HCT116 (cell line): ENCODE data around the gene CCDC91. TPM values are rescaled to one million over a fixed set of nuclear protein-coding genes. Genes with fewer than 3 reads are reported as not detected.

Experiments used
- ATAC-seq: fragments of 200-7000 bp; cut with Tn5 transposase; 2 replicates; pipeline ENCODE4 v1.9.1; 2020; ENCODE audit warnings: mild to moderate bottlenecking, moderate library complexity
- BruUV-seq: library from RNA; stranded (reverse); fragments of 400-500 nt; replicated peaks from 2 replicates; lab custom pipeline; 2021; lab: Mats Ljungman, UMichigan
- CTCF ChIA-PET: fragments of 300-600 bp; sonication (Branson Sonifier 250); formaldehyde crosslinking; loops from one replicate; lab custom pipeline; 2021; ENCODE audit warnings: antibody characterized with exemption; lab: Charles Lee
- POLR2A ChIA-PET: fragments of 300-600, 350-600 bp; sonication (Branson Sonifier 250); formaldehyde crosslinking; loops from one replicate; lab custom pipeline; 2021; ENCODE audit warnings: antibody characterized with exemption; lab: Charles Lee
- RAD21 ChIA-PET, 2 experiments: fragments of 300-600 bp; sonication (Branson Sonifier 250); formaldehyde crosslinking; loops; one replicate each; lab custom pipeline; 2023; ENCODE audit warnings: low total read pairs in 2 of 2; ENCODE audit not compliant: uncharacterized antibody in 2 of 2, unreplicated experiment in 2 of 2, low non-redundant PET in 1 of 2; lab: Charles Lee
- DNase-seq: peaks from one replicate; pipeline ENCODE4 v3.0.0-alpha.2; 2010; ENCODE audit warnings: low read depth, low spot score
- H2AFZ ChIP-seq: fragments of 200-600 bp; shearing (Covaris generic), sonication (generic); 2 replicates; pipeline ENCODE4 v1.6.1; 2017; ENCODE audit warnings: low read depth, mixed run types, mixed read lengths, antibody characterized with exemption, low read length; ENCODE audit not compliant: poor library complexity, severe bottlenecking
- H3K27ac ChIP-seq: 2 replicates; pipeline ENCODE4 v1.5.1; 2012; ENCODE audit warnings: low read depth, low read length
- H3K27me3 ChIP-seq: fragments of 200-600 bp; sonication (generic); 2 replicates; pipeline ENCODE4 v1.6.1; 2016; ENCODE audit warnings: mixed run types, low read length, mixed read lengths; ENCODE audit not compliant: insufficient read depth
- H3K36me3 ChIP-seq, 2 experiments: fragments of 200-500 bp in 1 of 2; fragments of 200-600 bp in 1 of 2; sonication (Bioruptor generic) in 1 of 2; sonication (generic) in 1 of 2; 2 replicates each; pipeline versions ENCODE4 v1.5.1 to v1.6.1; 2014 to 2016; ENCODE audit warnings: low read length in 2 of 2, inconsistent platforms in 1 of 2, mixed read lengths in 1 of 2, mixed run types in 1 of 2; ENCODE audit not compliant: insufficient read depth in 2 of 2, control insufficient read depth in 1 of 2
- H3K4me1 ChIP-seq, 2 experiments: fragments of 200-600 bp in 1 of 2; sonication (generic) in 1 of 2; 2 replicates each; pipeline versions ENCODE4 v1.5.1 to v1.6.1; 2012 to 2017; ENCODE audit warnings: low read length in 2 of 2, inconsistent platforms in 1 of 2, mild to moderate bottlenecking in 1 of 2, mixed read lengths in 1 of 2, mixed run types in 1 of 2, moderate library complexity in 1 of 2; ENCODE audit not compliant: insufficient read depth in 2 of 2, control insufficient read depth in 1 of 2
- H3K4me2 ChIP-seq: fragments of 200-600 bp; sonication (generic); 2 replicates; pipeline ENCODE4 v1.6.1; 2017; ENCODE audit warnings: mixed run types, low read length, mixed read lengths
- H3K4me3 ChIP-seq, 2 experiments: fragments of 200-600 bp in 1 of 2; sonication (generic) in 1 of 2; replicated peaks in 1 of 2; 2 replicates each; pipeline ENCODE4 v1.5.1; 2011 to 2016; ENCODE audit warnings: low read length in 2 of 2, control low read depth in 1 of 2, low read depth in 1 of 2, mild to moderate bottlenecking in 1 of 2, mixed read lengths in 1 of 2, mixed run types in 1 of 2
- H3K79me2 ChIP-seq: fragments of 200-600 bp; sonication (generic); 2 replicates; pipeline ENCODE4 v1.6.1; 2017; ENCODE audit warnings: mild to moderate bottlenecking, mixed run types, low read length, moderate library complexity, mixed read lengths; ENCODE audit not compliant: insufficient read depth
- H3K9ac ChIP-seq: fragments of 200-600 bp; sonication (generic); 2 replicates; pipeline ENCODE4 v1.6.1; 2016; ENCODE audit warnings: low read length, mixed read lengths
- H3K9me2 ChIP-seq: fragments of 200-600 bp; sonication (generic), shearing (Covaris generic); 2 replicates; pipeline ENCODE4 v1.6.1; 2017; ENCODE audit warnings: mixed run types, mild to moderate bottlenecking, moderate library complexity; ENCODE audit not compliant: insufficient read depth
- H3K9me3 ChIP-seq, 2 experiments: fragments of 200-500 bp in 1 of 2; fragments of 200-600 bp in 1 of 2; sonication (Bioruptor generic) in 1 of 2; sonication (generic) in 1 of 2; 2 replicates each; pipeline ENCODE4 v1.6.1; 2014 to 2017; ENCODE audit warnings: low read length in 2 of 2, mixed read lengths in 2 of 2, inconsistent platforms in 1 of 2, low read depth in 1 of 2, mild to moderate bottlenecking in 1 of 2, mixed run types in 1 of 2, moderate library complexity in 1 of 2; ENCODE audit not compliant: control insufficient read depth in 1 of 2, insufficient read depth in 1 of 2
- H4K20me1 ChIP-seq: fragments of 200-600 bp; sonication (generic), shearing (Covaris generic); 2 replicates; pipeline ENCODE4 v1.6.1; 2017; ENCODE audit warnings: mixed run types, mild to moderate bottlenecking, moderate library complexity; ENCODE audit not compliant: insufficient read depth
- CBX3 ChIP-seq: IDR thresholded peaks from 2 replicates; pipeline ENCODE4 v1.6.1; 2012; ENCODE audit warnings: low read depth
- CEBPB ChIP-seq: IDR thresholded peaks from 2 replicates; pipeline ENCODE4 v1.6.1; 2012; ENCODE audit warnings: low read depth
- EGR1 ChIP-seq: IDR thresholded peaks from 2 replicates; pipeline ENCODE4 v1.6.1; 2012; ENCODE audit warnings: low read depth
- ELF1 ChIP-seq: IDR thresholded peaks from 2 replicates; pipeline ENCODE4 v1.6.1; 2012; ENCODE audit warnings: low read depth, borderline replicate concordance
- EZH2 ChIP-seq: fragments of 200-600 bp; sonication (generic); IDR thresholded peaks from 2 replicates; pipeline ENCODE4 v1.6.1; 2017; ENCODE audit warnings: antibody characterized with exemption, mixed run types
- EZH2phosphoT487 ChIP-seq: fragments of 200-600 bp; IDR thresholded peaks from 2 replicates; pipeline ENCODE4 v1.6.1; 2018; ENCODE audit warnings: antibody characterized with exemption, borderline replicate concordance
- FOSL1 ChIP-seq: IDR thresholded peaks from 2 replicates; pipeline ENCODE4 v1.6.1; 2012; ENCODE audit warnings: low read depth
- MAX ChIP-seq: IDR thresholded peaks from 2 replicates; pipeline ENCODE4 v1.6.1; 2012
- POLR2A ChIP-seq: IDR thresholded peaks from 2 replicates; pipeline ENCODE4 v1.7.0; 2011; ENCODE audit warnings: borderline replicate concordance; ENCODE audit not compliant: insufficient read depth, insufficient read length; ENCODE audit errors: extremely low read depth
- POLR2AphosphoS5 ChIP-seq: IDR thresholded peaks from 2 replicates; pipeline ENCODE4 v1.6.1; 2011; ENCODE audit warnings: mild to moderate bottlenecking, low read depth, low read length, moderate library complexity
- RAD21 ChIP-seq: IDR thresholded peaks from 2 replicates; pipeline ENCODE4 v1.6.1; 2012; ENCODE audit warnings: low read depth, mild to moderate bottlenecking
- SIN3A ChIP-seq: IDR thresholded peaks from 2 replicates; pipeline ENCODE4 v1.6.1; 2012; ENCODE audit warnings: low read depth
- SP1 ChIP-seq: IDR thresholded peaks from 2 replicates; pipeline ENCODE4 v1.6.1; 2012; ENCODE audit warnings: low read depth
- SRF ChIP-seq: IDR thresholded peaks from 2 replicates; pipeline ENCODE4 v1.6.1; 2012; ENCODE audit warnings: low read depth
- TCF7L2 ChIP-seq: IDR thresholded peaks from 2 replicates; pipeline ENCODE4 v1.7.0; 2011; ENCODE audit warnings: borderline replicate concordance, inconsistent platforms; ENCODE audit not compliant: insufficient read depth, insufficient read length; ENCODE audit errors: extremely low read depth
- YY1 ChIP-seq: IDR thresholded peaks from 2 replicates; pipeline ENCODE4 v1.6.1; 2011; ENCODE audit warnings: low read length, low read depth, moderate library complexity, mild to moderate bottlenecking; ENCODE audit not compliant: insufficient replicate concordance; ENCODE audit errors: extremely low read depth
- ZFX ChIP-seq: fragments of 450-650 bp; IDR thresholded peaks from 2 replicates; pipeline ENCODE4 v1.6.1; 2017
- intact Hi-C: fragments of 100-400 bp; cut with micrococcal nuclease; formaldehyde crosslinking; loops from 2 replicates; pipeline ENCODE4 v1.10.0; 2022
- total RNA-seq: library from RNA; stranded (reverse); gene quantifications from one replicate; pipeline ENCODE4 v1.2.1, GENCODE V29; 2021; ENCODE audit not compliant: unreplicated experiment
- TF ChIP-seq, protein P1 (sequence below): IDR thresholded peaks from 2 replicates; pipeline ENCODE4 v1.6.1; 2012
- TF ChIP-seq, protein P2 (sequence below): IDR thresholded peaks from 2 replicates; pipeline ENCODE4 v1.6.1; 2011; ENCODE audit warnings: mild to moderate bottlenecking, low read length, moderate library complexity; ENCODE audit not compliant: insufficient replicate concordance; ENCODE audit errors: extremely low read depth
- TF ChIP-seq, protein P3 (sequence below), 3 experiments: fragments of 200-600 bp in 1 of 3; sonication (generic) in 1 of 3; IDR thresholded peaks in 2 of 3; conservative IDR thresholded peaks in 1 of 3; 2 replicates each; pipeline ENCODE4 v1.5.1; 2012 to 2017; ENCODE audit warnings: low read depth in 2 of 3, low read length in 2 of 3, antibody characterized with exemption in 1 of 3, borderline replicate concordance in 1 of 3, control low read depth in 1 of 3, mild to moderate bottlenecking in 1 of 3, mixed read lengths in 1 of 3, mixed run types in 1 of 3, moderate library complexity in 1 of 3; ENCODE audit not compliant: insufficient read depth in 1 of 3

Gene CCDC91
- total RNA-seq, 1 experiment from 2014 or later, result 18.1 TPM

DNA sequence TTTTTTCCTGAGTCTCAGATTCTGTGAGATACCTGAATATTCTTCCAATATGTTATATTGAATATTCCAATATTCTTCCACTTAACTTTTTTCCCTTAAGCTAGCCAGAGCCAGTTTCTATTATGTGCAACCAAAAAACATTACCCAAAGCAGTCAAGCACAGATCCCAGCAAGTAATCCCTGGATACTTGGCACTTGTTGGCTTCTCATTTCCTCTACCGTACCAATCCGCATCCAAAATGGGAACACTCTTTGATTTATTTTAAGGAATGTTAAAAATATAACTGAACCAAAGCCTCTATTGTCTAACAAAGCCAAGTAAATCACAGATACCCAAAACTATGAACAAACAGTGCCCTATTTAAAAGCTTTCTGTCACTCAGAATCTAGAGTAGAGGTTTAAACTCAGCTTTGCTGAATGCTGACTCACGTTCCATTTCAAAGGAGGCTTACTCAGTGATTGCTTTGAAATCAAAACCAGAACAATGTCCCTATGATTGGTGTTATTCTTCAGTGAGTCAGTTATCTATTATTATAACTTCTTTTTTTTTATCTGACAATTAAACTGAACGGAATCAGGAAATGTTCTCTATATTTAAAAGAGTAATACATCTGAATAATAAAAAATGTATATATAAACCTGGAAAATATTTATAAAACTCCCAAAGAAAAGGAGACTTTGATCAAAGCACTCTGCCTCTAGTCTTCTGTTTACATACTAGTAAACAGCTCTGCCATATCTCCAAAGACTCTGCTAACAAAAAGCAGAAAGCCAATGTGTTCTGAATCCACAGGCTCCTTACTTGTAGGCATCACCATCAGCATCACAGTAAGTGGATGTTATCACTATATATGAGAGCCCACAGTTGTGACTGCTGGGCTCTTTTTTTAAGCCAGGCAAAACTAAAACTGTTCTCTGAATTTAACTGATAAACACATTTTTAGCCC, 360.8 kb downstream of the CCDC91 start:
- H3K9me2 ChIP-seq, result no peaks in the 10 kb centered on the region
- BruUV-seq, result no TSS peak
- peak overlapping the region; percentile 22; the same call in 1 of the 2 replicates for H3K27ac ChIP-seq
- H3K79me2 ChIP-seq, result no peaks in the 10 kb centered on the region
- ChIA-PET RAD21 (no interaction called here), CTCF (no interaction called here), POLR2A (no interaction called here)
- no peaks in the 10 kb centered on the region for H4K20me1 ChIP-seq
- H3K4me3 ChIP-seq, result peak overlapping the region in 1 of 2 experiments; percentile 9; a peak in 1 of 4 replicates
- intact Hi-C loops, result no loop called here
- H3K4me1 ChIP-seq, result peaks cover 14 to 15% of the 10 kb centered on the region in 2 experiments
- peak overlapping the region; percentile 55 for H3K4me2 ChIP-seq
- no peak overlapping the region for H2AFZ ChIP-seq
- H3K36me3 ChIP-seq, result no peaks in the 10 kb centered on the region
- no peaks in the 10 kb centered on the region for H3K9me3 ChIP-seq
- DNase-seq (peak; percentile 37), ATAC-seq (peak; percentile 85)
- H3K9ac ChIP-seq, result no peak overlapping the region
- H3K27me3 ChIP-seq, result no peaks in the 10 kb centered on the region
- 0 out of 2 replicates have a peak, but pooled peaks have one; percentile 22 for TF ChIP-seq CBX3
- TF ChIP-seq, protein P1, sequence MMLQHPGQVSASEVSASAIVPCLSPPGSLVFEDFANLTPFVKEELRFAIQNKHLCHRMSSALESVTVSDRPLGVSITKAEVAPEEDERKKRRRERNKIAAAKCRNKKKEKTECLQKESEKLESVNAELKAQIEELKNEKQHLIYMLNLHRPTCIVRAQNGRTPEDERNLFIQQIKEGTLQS, result no peak
- TF ChIP-seq ELF1, result no peak
- no peak for TF ChIP-seq YY1
- TF ChIP-seq SRF, result no peak
- TF ChIP-seq POLR2A, result no peak
- TF ChIP-seq, protein P2, sequence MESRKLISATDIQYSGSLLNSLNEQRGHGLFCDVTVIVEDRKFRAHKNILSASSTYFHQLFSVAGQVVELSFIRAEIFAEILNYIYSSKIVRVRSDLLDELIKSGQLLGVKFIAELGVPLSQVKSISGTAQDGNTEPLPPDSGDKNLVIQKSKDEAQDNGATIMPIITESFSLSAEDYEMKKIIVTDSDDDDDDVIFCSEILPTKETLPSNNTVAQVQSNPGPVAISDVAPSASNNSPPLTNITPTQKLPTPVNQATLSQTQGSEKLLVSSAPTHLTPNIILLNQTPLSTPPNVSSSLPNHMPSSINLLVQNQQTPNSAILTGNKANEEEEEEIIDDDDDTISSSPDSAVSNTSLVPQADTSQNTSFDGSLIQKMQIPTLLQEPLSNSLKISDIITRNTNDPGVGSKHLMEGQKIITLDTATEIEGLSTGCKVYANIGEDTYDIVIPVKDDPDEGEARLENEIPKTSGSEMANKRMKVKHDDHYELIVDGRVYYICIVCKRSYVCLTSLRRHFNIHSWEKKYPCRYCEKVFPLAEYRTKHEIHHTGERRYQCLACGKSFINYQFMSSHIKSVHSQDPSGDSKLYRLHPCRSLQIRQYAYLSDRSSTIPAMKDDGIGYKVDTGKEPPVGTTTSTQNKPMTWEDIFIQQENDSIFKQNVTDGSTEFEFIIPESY, result no peak
- TF ChIP-seq SP1, result peak; percentile 24; the same call in 1 of the 2 replicates
- TF ChIP-seq ZFX, result no peak
- 0 out of 2 replicates have a peak, but pooled peaks have one; percentile 33 for TF ChIP-seq SIN3A
- TF ChIP-seq FOSL1, result peak; percentile 73
- TF ChIP-seq EZH2phosphoT487, result no peak
- TF ChIP-seq MAX, result no peak
- peak; percentile 41; the same call in 1 of the 2 replicates for TF ChIP-seq CEBPB
- TF ChIP-seq, protein P3, sequence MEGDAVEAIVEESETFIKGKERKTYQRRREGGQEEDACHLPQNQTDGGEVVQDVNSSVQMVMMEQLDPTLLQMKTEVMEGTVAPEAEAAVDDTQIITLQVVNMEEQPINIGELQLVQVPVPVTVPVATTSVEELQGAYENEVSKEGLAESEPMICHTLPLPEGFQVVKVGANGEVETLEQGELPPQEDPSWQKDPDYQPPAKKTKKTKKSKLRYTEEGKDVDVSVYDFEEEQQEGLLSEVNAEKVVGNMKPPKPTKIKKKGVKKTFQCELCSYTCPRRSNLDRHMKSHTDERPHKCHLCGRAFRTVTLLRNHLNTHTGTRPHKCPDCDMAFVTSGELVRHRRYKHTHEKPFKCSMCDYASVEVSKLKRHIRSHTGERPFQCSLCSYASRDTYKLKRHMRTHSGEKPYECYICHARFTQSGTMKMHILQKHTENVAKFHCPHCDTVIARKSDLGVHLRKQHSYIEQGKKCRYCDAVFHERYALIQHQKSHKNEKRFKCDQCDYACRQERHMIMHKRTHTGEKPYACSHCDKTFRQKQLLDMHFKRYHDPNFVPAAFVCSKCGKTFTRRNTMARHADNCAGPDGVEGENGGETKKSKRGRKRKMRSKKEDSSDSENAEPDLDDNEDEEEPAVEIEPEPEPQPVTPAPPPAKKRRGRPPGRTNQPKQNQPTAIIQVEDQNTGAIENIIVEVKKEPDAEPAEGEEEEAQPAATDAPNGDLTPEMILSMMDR (IDR thresholded peaks at IDR 0.05 in 2 of 3, conservative IDR thresholded peaks at IDR 0.05 in 1 of 3; ENCODE audit: borderline replicate concordance in 1 of 3, insufficient read depth in 1 of 3, low read depth in 2 of 3, low read length in 2 of 3), result no peak
- no peak for TF ChIP-seq EGR1
- TF ChIP-seq RAD21, result no peak
- no peak for TF ChIP-seq POLR2AphosphoS5
- TF ChIP-seq EZH2, result no peak
- TF ChIP-seq TCF7L2, result peak; percentile 57
